NCI-H446 treated with DMSO at 0.1 percent for 48 hours (cell line): ENCODE results near the gene PLPPR3.
"Not testable (repeated sequence)": the region's sequence is repeated elsewhere in the genome, so short reads cannot be mapped to it uniquely, and the experiment has no call there.

Experiments
- DNase-seq: peaks from one replicate; lab custom pipeline; 2025; lab: John Stamatoyannopoulos, UW

The PLPPR3 gene

GRCh38 chr19:827314-827709 is 5.6 kb upstream of the PLPPR3 start:
- DNase-seq, result no peak

- DNase-seq, result no peak
Observed at GRCh38 chr19:825897-826644, 4.3 kb upstream of the PLPPR3 start.

GRCh38 chr19:824885-825284 is 3.1 kb upstream of the PLPPR3 start:
- DNase-seq, result no peak

DNA sequence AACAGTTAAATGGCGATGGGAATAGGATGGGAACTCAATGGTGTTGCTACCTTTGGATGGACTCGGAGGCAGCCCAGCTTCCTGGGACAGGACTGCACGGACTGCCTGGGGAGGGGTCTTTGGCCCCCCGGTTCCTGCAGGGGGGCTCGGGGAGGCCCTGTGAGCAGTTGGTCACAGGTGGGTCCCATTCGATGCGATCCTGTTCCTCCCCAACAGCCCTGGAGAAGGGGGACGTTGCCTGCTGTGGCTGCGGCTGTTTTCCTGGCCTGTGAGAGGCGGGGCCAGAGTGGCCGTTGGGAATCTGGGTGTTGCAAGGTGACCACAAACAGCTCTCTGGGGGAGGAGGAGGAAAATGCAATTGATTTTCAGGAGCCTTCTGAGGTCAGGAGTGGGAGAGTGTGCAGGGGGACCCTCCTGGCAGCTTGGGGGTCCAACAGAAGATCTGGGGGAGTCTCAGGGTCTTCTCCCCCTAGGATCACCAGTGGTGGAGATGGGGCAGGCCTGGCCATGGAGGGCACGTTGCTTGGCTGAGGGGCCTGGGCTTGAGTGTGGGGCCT is 1.9 kb upstream of the PLPPR3 start:
- no peak for DNase-seq

GRCh38 chr19:821231-821824 is 427 bp downstream of the PLPPR3 start:
- DNase-seq, result no peak

DNA sequence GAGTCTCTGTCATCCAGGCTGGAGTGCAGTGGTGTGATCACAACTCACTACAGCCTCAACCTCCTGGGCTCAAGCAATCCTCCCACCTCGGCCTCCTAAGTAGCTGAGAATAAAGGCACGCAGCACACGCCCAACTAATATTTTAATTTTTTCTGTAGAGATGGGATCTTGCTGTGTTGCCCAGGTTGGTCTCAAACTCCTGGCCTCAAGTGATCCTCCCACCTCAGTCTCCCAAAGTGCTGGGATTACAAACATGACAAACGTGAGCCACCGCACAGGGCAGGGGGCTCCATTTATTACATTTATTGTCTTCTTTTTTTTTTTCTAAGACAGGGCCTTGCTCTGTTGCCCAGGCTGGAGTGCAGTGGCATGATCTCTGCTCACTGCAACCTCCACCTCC is 1.5 kb downstream of the PLPPR3 start:
- not testable (repeated sequence) for DNase-seq

GRCh38 chr19:816500-816857 is 5.3 kb downstream of the PLPPR3 start:
- no peak for DNase-seq

- no peak for DNase-seq
Observed at GRCh38 chr19:815775-816499, 5.8 kb downstream of the PLPPR3 start.

GRCh38 chr19:815079-815774 is 6.5 kb downstream of the PLPPR3 start:
- no peak for DNase-seq

DNA sequence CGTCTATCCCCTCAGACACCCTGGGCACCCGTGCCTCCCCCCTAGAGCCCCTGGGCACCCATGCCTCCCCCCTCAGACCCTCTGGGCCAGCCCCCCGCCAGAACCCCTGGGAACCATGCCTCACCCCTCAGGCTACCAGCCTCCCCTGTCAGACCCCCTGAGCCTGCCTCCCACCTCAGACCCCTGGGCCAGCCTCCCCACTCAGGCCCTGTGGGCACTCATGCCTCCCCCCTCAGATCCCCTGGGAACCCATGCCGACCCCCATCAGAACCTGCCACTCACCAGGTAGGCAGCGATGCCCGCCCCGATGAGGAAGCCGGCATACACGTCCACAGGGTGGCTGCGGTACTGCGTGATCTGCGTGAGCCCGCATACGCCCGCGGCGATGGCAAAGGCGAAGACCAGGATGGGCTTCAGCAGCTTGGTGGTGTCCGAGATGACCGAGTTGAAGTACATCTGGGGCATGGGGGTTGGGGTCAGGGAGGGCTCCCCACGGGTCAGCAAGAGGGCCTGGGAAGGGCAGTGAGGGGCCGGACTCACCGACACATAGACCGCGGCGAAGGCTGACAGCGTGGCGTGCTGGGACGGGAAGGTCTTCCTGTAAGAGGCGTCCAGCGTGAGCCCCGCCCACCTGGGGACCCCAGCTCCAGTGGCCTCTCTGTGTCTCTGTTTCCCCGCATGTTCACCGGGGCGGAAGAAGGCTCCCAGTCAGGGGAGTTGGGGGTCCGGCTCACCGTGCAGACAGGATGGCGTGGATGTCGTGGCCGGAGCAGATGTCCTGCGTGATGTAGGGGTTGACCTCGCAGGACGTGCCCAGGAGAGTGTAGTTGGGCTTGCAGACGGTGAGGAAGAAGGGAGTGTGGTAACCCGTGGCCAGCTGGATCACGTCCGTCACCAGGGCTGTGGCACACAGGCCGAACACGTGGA is 7.3 kb downstream of the PLPPR3 start:
- no peak for DNase-seq

- DNase-seq, result no peak
Observed at GRCh38 chr19:813219-814151, 8.3 kb downstream of the PLPPR3 start.

- DNase-seq, result no peak
Observed at GRCh38 chr19:812747-813218, 9.0 kb downstream of the PLPPR3 start.

DNA sequence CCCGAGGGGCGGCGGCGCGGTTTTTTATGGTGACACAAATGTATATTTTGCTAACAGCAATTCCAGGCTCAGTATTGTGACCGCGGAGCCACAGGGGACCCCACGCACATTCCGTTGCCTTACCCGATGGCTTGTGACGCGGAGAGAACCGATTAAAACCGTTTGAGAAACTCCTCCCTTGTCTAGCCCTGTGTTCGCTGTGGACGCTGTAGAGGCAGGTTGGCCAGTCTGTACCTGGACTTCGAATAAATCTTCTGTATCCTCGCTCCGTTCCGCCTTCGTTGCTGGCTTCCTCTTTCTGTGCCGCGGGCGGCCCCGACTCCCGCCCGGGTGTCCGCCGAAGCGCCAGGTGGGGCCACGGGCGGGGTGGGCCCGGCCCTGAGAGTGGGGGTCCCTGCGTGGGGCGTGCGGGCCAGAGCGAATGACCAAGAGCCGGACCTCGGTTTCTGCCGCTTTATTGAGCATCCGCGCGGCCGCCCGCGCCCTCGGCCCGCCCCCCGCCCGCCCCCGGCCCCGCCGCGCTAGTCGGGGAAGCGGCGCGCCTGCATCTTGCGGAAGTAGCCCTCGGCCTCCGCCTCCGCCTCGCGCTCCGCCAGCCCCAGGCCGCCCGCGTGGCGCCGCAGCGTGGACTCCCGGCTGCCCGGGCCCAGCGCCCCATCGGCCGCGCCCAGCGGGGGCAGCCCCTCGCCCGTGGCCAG is 9.6 kb downstream of the PLPPR3 start:
- no peak for DNase-seq

GRCh38 chr19:811506-812048 is 10.2 kb downstream of the PLPPR3 start:
- DNase-seq, result no peak

GRCh38 chr19:810883-811489 is 10.8 kb downstream of the PLPPR3 start:
- DNase-seq, result no peak

DNA sequence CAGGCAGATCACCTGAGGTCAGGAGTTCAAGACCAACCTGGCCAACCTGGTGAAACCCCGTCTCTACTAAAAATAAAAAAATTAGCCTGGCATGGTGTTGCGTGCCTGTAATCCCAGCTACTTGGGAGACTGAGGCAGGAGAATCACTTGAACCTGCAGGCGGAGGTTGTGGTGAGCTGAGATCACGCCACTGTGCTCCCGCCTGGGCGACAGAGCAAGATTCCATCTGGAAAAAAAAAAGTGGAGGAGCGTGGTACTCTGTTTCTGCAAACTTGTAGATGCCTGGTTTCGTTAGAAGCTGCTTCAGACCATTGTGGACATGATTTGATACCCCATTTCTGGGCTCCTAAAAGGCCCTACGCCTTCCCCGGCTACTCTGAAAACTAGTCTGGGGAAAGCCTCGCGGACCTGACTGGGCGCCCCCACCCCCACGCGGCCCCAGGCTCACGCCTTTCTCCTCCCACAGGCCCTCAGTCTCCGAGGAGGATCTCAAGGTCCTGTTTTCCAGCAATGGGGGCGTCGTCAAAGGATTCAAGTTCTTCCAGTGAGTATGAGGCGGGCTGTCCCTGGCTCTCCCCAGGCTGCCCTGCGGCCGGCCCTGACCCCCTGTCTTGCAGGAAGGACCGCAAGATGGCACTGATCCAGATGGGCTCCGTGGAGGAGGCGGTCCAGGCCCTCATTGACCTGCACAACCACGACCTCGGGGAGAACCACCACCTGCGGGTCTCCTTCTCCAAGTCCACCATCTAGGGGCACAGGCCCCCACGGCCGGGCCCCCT is 11.5 kb downstream of the PLPPR3 start:
- no peak for DNase-seq

GRCh38 chr19:808423-808775 is 13.4 kb downstream of the PLPPR3 start:
- no peak for DNase-seq
